ENCODE data around the gene HEATR5A. TPM values are rescaled to one million over a fixed set of nuclear protein-coding genes. Genes with fewer than 3 reads are reported as not detected.

Gene HEATR5A
- total and polyA plus RNA-seq, 9 of the 15 experiments (the other 6 are each of a cell fraction or from before 2014, with no cell fraction given): 8.0 to 50.9 (median 23.0) TPM

- ATAC-seq (no peak), DNase-seq (ENCODE audit: extremely low read depth in 1 of 4, low spot score in 3 of 4) (no peak), FAIRE-seq (no peak)
- intact Hi-C loops (cut with micrococcal nuclease): no loop called here
- Histone ChIP-seq H2AFZ (ENCODE audit: low read depth, low read length) (no peak overlapping the region), H3K4me1 (replicated peaks in 1 of 2; ENCODE audit: control insufficient read depth in 2 of 2, insufficient read depth in 2 of 2, low read length in 2 of 2) (no peaks in the 10 kb centered on the region), H3K4me3 (no peak overlapping the region), H3K27me3 (ENCODE audit: control insufficient read depth in 2 of 2, insufficient read depth in 2 of 2, low read length in 2 of 2) (no peaks in the 10 kb centered on the region), H3K36me3 (ENCODE audit: control insufficient read depth, insufficient read depth, low read length) (no peaks in the 10 kb centered on the region), H3K9ac (ENCODE audit: insufficient read depth in 1 of 2, low read depth in 2 of 2, low read length in 2 of 2) (no peak overlapping the region), H3K4me2 (ENCODE audit: insufficient read depth, low read length) (no peak overlapping the region), H3K9me1 (ENCODE audit: control insufficient read depth, insufficient read depth, low read length) (no peaks in the 10 kb centered on the region), H3K79me2 (ENCODE audit: control insufficient read depth, insufficient read depth, low read length) (no peaks in the 10 kb centered on the region), H4K20me1 (replicated peaks; ENCODE audit: control insufficient read depth, insufficient read depth, low read length) (no peaks in the 10 kb centered on the region), H3K9me3 (replicated peaks; ENCODE audit: control insufficient read depth, insufficient read depth, low read depth, low read length) (no peaks in the 10 kb centered on the region), H3K27ac (ENCODE audit: extremely low read depth, low read depth, low read length) (no peak overlapping the region)
- no TSS peak for BruUV-seq (replicated peaks)
- POLR2A ChIA-PET: interaction anchor here (0.5 to 0.6 kb wide), 2 partner anchors 410 to 1172 kb away, joined by 3 read pairs; partner anchors contain the start of gene AP4S1
- in situ Hi-C loops (cut with MboI): no loop called here
- CTCF ChIA-PET (ENCODE audit: low intra/inter-chr PET ratio): no interaction called here
- TF ChIP-seq FIP1L1 (IDR thresholded peaks at IDR 0.05; ENCODE audit: low read depth, low read length, poor library complexity, severe bottlenecking) (no peak), ZNF592 (IDR thresholded peaks at IDR 0.05) (no peak), KDM5B (IDR thresholded peaks at IDR 0.05; ENCODE audit: insufficient replicate concordance, low read depth, low read length) (no peak), ZC3H4 (CRISPR knock-in tag; IDR thresholded peaks at IDR 0.05; ENCODE audit: borderline replicate concordance) (no peak), ELF4 (CRISPR knock-in tag; IDR thresholded peaks at IDR 0.05) (no peak), SIRT6 (IDR thresholded peaks at IDR 0.05; ENCODE audit: low read depth, low read length) (no peak), PTRF (tag; IDR thresholded peaks at IDR 0.05) (no peak), ZNF408 (CRISPR knock-in tag; IDR thresholded peaks at IDR 0.05; ENCODE audit: low read depth) (no peak), CREB5 (CRISPR knock-in tag; IDR thresholded peaks at IDR 0.05) (no peak), POLR2AphosphoS5 (IDR thresholded peaks at IDR 0.05; ENCODE audit: control insufficient read depth, insufficient read depth, low read depth, low read length) (no peak), CBFB (CRISPR knock-in tag; IDR thresholded peaks at IDR 0.05) (no peak)
These were observed 14.9 kb upstream of the HEATR5A start for GRCh38 chr14:31435276-31435675.
